KOPT-K1 (cell line): Measurements from ENCODE around the gene ATF1.
"Not testable (repeated sequence)": the region's sequence is repeated elsewhere in the genome, so short reads cannot be mapped to it uniquely, and the experiment has no call there.

Source experiments
- H3K27ac ChIP-seq: fragments of 200-600 bp; sonication (generic); 2 replicates; pipeline ENCODE4 v1.5.1; 2016; ENCODE audit warnings: antibody characterized with exemption, mild to moderate bottlenecking, low read depth, low read length; ENCODE audit not compliant: poor library complexity, severe bottlenecking
- H3K36me3 ChIP-seq: fragments of 200-600 bp; sonication (generic); 2 replicates; pipeline ENCODE4 v1.5.1; 2017; ENCODE audit warnings: antibody characterized with exemption, mild to moderate bottlenecking, low read length, moderate library complexity; ENCODE audit not compliant: insufficient read depth
- H3K9me3 ChIP-seq: fragments of 200-600 bp; sonication (generic); 2 replicates; pipeline ENCODE4 v1.5.1; 2017; ENCODE audit warnings: antibody characterized with exemption, low read length, mild to moderate bottlenecking; ENCODE audit not compliant: insufficient read depth, poor library complexity, severe bottlenecking

Gene ATF1

DNA sequence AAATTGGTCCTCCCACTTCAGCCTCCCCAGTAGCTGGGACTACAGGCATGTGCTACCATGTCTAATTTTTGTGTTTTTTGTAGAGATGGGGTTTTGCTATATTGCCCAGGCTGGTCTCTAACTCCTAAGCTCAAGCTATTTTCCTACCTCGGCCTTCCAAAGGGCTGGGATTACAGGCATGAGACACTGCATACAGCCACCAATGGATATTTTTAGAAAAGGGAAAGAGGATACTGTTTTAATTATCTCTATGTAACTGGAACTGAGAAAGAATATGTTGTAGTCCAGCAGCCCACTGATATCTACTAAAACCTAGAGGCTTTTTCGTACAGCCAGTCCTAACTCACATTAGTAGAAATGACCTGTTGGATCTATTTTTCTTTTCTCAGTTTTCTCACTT is 85.1 kb downstream of the ATF1 start:
- no peak overlapping the region for H3K27ac ChIP-seq
- no peaks in the 10 kb centered on the region for H3K9me3 ChIP-seq
- no peaks in the 10 kb centered on the region for H3K36me3 ChIP-seq

DNA sequence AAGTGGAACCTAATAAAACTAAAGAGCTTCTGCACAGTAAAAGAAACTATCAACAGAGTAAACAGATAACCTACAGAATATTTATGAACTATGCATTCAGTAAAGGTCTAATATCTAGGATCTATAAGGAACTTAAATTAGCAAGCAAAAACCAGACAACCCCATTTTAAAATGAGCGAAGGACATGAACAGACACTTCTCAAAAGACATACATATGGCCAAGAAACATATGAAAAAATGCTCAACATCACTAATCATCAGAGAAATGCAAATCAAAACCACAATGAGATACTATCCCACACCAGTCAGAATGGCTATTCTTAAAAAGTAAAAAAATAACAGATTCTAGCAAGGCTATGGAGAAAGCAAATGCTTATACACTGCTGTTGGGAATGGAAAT is 91.3 kb downstream of the ATF1 start:
- not testable (repeated sequence) for H3K36me3 ChIP-seq, H3K27ac ChIP-seq
- H3K9me3 ChIP-seq = peaks cover 12% of the 10 kb centered on the region

DNA sequence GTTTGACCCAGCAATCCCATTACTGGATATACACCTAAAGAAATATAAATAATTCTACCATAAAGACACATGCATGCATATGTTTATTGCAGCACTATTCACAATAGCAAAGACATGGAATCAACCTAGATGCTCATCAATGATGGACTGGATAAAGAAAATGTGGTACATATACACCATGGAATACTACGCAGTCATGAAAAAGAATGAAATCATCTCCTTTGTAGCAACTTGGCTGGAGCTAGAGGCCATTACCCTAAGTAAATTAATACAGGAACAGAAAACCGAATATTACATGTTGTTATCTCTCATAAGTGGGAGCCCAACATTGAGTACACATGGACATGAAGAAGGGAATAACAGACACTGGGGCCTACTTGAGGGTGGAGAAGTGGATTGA is 91.8 kb downstream of the ATF1 start:
- H3K9me3 ChIP-seq = peaks cover 12% of the 10 kb centered on the region
- H3K27ac ChIP-seq, H3K36me3 ChIP-seq: not testable (repeated sequence)

DNA sequence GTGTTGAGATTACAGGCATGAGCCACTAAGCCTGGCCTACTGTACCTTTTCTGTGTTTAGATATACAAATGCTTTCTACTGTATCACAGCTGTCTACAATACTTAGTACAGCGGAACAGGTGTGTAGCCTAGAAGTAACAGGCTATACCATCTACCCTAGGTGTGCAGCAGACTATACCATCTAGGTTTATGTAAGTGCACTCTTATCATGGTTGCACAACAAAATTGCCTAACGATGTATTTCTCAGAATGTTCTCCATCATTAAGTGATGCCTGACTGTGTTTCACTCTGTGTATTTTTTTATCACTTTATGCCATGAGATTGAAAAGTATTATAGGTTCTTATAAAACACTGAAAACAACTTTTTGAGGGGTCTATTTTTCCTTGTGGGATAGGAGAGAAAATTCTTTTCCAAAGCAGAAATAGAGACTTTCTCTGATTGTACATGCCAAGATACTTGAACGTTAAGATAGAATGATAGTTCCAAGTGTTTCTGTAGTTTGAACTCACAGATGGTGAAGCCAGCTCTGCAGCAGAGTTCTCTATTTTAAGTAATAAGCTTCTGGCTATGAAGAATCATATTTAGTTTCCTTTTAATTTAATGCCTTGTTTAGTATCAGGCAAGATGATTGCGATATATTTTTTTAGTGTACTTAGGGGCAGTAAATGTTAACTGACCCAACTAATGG is 95.9 kb downstream of the ATF1 start:
- H3K9me3 ChIP-seq = peaks cover 12% of the 10 kb centered on the region

DNA sequence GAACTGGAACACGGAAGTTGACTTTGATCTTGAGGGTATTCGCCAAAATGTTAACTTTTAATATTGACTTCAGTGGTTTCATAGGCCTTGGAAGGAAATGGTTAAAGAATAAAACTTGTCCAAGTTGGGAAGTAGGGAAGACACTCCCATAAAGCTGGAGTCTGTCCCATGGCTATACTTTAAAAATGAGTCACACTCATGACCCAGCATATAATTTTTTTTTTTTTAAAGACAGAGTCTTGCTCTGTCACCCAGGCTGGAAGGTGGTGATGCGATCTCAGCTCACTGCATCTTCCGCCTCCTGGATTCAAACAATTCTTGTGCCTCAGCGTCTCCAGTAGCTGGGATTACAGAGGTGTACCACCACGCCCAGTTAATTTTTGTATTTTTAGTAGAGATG is 98.4 kb downstream of the ATF1 start:
- no peaks in the 10 kb centered on the region for H3K36me3 ChIP-seq
- peaks cover 25% of the 10 kb centered on the region for H3K9me3 ChIP-seq
- H3K27ac ChIP-seq = no peak overlapping the region

More for the DNA sequence above, 95.9 kb downstream of the ATF1 start:
- no peaks in the 10 kb centered on the region for H3K36me3 ChIP-seq
- H3K27ac ChIP-seq = no peak overlapping the region

DNA sequence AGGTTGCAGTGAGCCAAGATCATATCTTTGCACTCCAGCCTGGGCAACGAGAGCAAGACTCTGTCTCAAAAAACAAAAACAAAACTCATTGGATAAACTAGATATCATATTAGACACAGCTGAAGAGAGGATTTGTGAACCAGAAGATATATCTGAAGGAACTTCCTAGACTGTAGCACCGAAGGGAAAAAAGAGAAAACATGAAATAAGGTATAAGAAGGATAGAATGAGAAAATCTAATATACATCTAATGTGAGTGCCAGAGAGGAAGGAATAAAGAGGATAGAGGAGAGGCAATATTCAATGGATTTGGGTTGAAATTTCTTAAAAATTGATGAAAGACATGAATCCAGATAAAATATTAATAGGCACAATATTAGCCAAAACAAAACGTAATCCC is 101.4 kb downstream of the ATF1 start:
- H3K27ac ChIP-seq = no peak overlapping the region
- peaks cover 32% of the 10 kb centered on the region for H3K9me3 ChIP-seq
- no peaks in the 10 kb centered on the region for H3K36me3 ChIP-seq

DNA sequence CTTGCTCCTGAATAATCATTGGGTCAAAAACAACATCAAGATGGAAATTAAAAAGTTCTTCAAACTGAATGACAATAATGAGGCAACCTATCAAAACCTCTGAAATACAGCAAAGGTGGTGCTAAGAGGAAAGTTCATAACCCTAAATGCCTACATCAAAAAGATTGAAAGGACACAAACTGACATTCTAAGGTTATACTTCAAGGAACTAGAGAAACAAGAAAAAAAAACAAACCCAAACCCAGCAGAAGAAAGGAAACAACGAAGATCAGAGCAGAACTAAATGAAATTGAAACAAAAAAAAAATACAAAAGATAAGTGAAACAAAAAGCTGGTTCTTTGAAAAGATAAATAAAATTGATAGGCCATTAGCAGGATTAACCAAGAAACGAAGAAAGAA is 105.0 kb downstream of the ATF1 start:
- H3K36me3 ChIP-seq, H3K27ac ChIP-seq: not testable (repeated sequence)
- peaks cover 32% of the 10 kb centered on the region for H3K9me3 ChIP-seq
